Subcutaneous adipose tissue (tissue), 4 donors: Measurements from ENCODE around the gene IFIT1. TPM values are rescaled to one million over a fixed set of nuclear protein-coding genes. Genes with fewer than 3 reads are reported as not detected.

Source experiments
- CTCF ChIP-seq: fragments of 450-650 bp; IDR thresholded peaks from one replicate; pipeline ENCODE4 v1.5.1; 2016; ENCODE audit warnings: low read depth, mild to moderate bottlenecking, control low read depth, antibody characterized with exemption, moderate library complexity
- total RNA-seq, 4 donors: library from RNA; depleted of rRNA; stranded (reverse); fragments of >200 nt; gene quantifications; one replicate each; pipeline ENCODE4 v1.1.0, GENCODE V29; 2016

IFIT1 gene
- total RNA-seq, 4 donors from 2014 or later = 4.7 to 25.1 (median 19.6) TPM

- no peak for TF ChIP-seq CTCF
Observed at GRCh38 chr10:89426230-89426868, 33.9 kb downstream of the IFIT1 start.

- TF ChIP-seq CTCF = no peak
Observed at GRCh38 chr10:89427629-89428028, 35.2 kb downstream of the IFIT1 start.

GRCh38 chr10:89428877-89429276 is 36.5 kb downstream of the IFIT1 start:
- no peak for TF ChIP-seq CTCF

- no peak for TF ChIP-seq CTCF
Observed at GRCh38 chr10:89431977-89432376, 39.6 kb downstream of the IFIT1 start.

GRCh38 chr10:89438525-89438924 is 46.1 kb downstream of the IFIT1 start:
- no peak for TF ChIP-seq CTCF

GRCh38 chr10:89440226-89441009 is 48.0 kb downstream of the IFIT1 start:
- no peak for TF ChIP-seq CTCF

- TF ChIP-seq CTCF = no peak
Observed at GRCh38 chr10:89442289-89442688, 49.9 kb downstream of the IFIT1 start.
